Cardiac septum (tissue), 1 donor: ENCODE data around the gene ARHGAP22. TPM values are rescaled to one million over a fixed set of nuclear protein-coding genes. Genes with fewer than 3 reads are reported as not detected.

ENCODE experiments used
- DNase-seq: peaks from one replicate; pipeline ENCODE4 v3.0.0-alpha.2; 2020; ENCODE audit warnings: low spot score
- intact Hi-C: fragments of 100-400 bp; cut with DNase I; formaldehyde crosslinking; loops from one replicate; pipeline ENCODE4 v1.14.0; 2022
- total RNA-seq: library from RNA; stranded (reverse); fragmentation: NEBNext Ultra II Directional; extraction: Animal tissue kit (Norgen Biotek cat#: 25700); gene quantifications from one replicate; pipeline ENCODE4 v1.2.1, GENCODE V29; 2021
- donor health status: DM: no; HTN: no; CAD: no.

The ARHGAP22 gene
- total RNA-seq, 1 donor from 2014 or later: 4.4 TPM

DNA sequence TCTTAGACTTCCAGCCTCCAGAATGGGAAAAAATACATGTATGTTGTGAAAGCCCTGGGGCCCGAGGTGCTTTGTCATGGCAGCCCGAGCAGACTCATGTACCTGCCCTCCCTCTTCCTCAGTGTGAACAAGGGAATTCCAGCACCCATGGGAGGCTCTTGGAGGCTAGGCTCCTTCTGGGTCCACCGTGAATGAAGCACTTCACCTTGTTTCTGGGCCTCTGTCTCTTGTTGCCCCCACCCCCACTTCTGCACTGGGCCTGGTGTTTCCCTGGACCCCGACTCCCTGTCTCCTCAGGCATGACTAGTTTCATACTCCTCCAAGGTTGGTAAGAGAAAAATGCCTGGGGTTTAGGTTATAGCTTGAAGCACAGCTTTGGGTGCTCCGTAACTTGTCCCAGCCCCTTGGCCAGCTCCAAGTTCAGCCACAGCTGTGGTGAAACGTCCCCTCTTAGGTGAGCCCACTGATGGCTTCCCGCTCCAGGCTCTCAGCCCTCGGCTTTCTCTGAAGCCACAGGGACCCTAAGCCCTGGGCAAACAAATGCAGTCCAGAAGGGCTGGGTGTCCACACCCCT lies 30.2 kb upstream of the ARHGAP22 start:
- DNase-seq: no peak
- intact Hi-C loops: no loop called here

DNA sequence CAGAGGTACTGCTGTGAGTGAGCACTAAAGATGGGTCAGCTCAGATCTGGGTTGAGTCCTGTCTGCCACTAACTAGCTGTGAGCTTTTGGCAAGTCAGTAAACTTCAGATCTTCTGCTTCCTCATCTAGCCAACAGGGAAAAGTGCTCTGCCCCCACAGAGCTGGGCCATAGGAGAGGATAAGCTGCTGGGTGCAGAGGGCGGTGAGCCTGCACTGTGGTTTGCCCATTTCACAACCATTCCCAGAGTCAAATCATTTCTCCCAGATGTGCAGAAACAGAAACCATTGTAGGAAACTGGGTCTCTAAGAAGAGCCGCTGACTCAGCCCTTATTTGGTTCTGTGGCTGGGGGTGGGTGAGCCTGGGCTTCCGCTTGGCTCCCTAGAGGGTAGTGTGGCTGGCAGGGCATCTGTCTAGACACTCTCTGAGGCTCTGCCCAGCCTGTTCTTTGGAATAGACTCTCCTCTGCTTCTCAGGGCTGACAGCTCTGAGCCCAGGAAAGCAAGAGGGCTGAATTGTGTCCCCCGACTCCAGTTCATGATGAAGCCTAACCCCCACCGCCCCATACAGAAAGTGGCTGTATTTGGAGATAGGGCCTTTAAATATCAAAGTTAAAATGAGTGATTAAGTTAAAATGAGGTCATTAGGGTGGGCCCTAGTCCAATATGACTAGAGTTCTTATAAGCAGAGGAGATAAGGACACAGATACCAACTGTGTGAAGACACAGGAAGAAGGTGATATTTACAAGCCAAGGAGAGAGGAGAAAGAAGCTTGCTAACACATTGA lies 29.5 kb upstream of the ARHGAP22 start:
- DNase-seq: peak; percentile 78
- intact Hi-C loops: no loop called here

DNA sequence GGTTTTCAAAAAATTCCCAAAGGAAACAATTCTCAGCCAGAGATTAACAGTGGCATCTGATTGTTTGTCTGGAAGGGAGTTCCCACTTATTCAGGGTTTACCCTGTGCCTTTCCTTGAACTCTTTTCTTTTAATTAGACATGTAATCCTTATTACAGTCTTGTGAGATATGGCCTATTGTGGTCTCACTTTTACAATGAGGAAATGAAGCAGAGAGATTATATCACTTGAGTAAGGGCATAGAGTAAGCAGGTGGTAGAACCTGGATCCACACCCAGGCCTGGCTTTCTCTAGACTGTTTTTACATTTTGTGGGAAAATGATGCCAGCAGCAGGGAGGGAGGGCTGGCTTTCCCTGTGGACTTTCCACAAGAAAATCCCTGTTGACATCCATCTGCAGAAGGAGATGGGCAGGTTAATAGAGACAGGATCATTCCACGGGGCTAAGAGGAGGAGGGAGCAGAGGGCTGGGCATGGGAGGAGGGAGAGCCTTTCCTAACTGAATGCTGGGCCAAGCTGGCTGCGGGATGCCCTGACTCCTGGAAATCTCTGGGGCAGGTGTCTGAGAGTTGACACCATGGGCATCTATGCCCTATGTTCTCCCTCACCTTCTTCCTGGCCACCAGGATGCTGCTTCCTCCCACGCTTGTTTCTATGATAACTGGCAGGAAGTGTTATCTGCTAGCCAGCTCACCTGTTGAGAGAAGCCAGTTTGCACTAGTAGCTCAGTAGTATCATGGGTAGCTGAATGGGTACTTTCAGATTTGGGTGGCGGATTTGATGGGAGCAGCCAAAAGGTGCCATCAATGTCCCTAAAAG lies 28.7 kb upstream of the ARHGAP22 start:
- intact Hi-C loops: no loop called here
- no peak for DNase-seq

DNA sequence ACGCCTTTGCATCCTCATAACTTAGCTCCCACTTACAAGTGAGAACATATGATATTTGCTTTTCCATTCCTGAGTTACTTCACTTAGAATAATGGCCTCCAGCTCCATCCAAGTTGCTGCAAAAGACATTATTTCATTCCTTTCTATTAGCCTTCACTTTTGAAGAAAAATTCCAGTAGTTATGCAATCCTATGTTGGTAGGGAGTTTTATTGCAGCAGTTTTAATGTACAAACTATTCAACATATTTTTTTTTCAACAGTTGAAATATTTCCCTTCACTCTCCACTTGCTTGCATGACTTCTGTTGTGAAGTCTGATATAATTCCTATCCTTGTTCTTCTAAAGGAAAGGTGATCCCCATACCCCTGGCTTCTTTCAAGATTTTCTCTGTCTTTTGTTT lies 27.3 kb upstream of the ARHGAP22 start:
- no peak for DNase-seq
- intact Hi-C loops: no loop called here

DNA sequence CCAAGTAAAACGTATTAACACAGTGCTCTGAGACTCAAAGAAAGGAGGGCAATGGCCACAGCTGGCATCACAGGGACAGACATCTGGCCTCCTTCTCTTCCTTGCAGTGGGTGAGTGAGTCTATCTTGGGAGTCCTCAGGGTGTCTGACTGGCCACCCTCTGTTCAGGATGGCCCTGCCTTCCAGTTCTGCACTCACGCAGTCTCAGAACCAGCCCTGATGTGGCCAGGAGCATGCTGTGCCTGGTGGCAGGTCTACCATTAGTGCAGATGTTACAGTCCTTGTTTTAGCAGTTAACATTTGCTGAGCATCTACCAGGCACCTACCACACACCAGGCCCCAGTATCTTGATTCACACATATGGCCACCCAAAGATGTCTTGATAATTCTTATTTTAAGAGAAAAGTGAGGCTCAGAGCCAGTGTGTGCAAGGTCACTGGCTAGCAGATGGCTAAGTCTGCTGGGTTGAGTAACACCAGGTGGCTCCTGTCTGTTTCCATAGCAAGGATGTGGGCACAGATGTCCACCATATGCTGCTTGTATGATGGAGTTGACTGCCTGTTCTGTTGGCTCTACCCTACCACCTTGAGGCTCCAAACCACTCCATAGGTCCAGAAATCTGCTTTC lies 23.2 kb upstream of the ARHGAP22 start:
- intact Hi-C loops: no loop called here
- DNase-seq: no peak

DNA sequence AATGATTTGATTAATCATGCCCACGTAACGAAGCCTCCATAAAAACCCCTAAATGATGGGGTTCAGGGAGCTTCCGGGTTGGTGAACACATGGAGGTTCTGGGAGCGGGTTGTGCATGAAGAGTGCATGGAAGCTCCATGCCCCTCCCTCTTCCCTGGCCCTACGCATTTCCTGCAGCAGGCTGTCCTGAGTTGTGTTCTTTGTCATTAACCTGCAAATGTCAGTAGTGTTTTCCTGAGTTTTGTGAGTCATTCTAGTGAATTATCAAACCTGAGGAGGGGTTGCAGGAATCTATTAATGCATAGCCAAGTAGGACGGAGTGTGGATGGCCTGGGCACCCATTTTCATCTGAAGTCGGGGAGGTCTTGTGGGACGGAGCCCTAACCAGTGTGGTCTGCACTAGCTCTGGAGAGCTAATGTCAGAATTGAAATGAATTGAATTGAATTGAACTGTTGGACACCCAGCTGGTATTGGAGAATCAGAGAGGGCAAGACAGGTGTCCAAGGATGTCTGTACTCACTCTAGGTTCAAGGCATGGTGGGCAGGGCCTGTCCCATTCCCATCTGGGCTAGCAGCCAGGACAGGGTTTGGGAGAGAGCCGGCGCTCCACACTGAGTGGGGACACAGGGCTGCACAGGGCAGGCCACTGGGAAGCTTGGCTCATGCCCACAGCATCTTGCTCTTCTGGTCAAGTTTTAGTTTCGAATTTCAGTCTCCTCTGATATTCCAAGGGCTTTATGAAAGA lies 22.3 kb upstream of the ARHGAP22 start:
- intact Hi-C loops: no loop called here

DNA sequence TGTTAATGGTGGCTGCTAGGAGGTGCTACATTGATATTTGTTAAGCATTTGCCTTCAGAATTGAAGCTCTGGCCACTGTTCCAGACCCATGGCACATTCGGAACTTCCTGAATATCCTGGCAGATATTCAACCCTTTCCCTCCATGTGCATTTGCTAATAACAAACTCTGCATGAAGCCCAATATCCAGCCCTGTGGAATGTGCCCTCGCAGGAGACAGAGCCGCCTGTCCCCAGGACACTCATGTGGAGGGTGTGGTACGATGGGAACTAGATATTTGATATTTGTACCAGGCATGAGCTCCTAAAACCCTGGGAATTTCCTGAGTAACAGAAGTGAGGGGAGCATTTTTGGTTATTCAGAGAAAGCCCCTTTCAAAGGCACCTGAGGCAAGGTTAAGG lies 21.6 kb upstream of the ARHGAP22 start:
- DNase-seq: no peak
- intact Hi-C loops: no loop called here

More for the DNA sequence above, 22.3 kb upstream of the ARHGAP22 start:
- peak; percentile 63 for DNase-seq

DNA sequence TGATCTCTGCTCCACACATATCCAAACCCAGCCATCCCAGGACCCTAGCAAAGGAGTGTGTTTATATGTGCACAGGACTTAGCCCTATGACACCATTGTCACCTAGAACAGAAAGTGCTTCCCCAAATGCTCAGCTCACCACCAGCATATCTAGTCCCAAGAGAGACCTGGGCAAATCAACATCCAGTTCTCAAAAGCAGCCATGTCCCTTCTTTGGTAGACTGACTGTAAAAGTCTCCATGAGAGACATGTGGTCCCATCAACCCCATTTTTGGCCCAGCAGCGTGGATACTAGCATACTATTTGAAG lies 20.9 kb upstream of the ARHGAP22 start:
- DNase-seq: no peak
- intact Hi-C loops: no loop called here

DNA sequence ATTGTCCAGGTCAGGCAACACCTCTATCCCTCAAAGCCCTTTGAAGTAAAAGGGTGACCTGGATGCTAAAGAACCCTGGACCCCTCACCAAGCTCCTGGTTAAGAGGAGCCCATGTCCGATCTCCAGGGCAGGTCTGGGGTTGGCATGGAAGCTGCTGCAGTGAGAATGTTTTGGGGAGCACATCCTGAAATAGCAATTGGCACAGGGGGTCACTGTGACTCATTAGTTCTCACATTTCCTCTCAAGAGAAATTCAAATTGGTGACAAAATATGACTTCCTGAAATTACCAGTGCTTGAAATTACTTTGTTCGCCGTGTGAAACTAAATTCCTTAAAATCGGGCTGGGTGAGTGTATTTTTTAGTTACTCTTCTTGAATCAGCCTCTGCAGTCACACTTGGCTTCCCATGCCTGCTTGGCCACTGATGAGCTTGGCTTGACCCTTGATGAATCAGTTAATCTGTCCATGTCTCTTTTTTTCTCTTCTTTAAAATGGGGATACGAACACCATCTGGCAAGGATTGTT lies 18.8 kb upstream of the ARHGAP22 start:
- intact Hi-C loops: no loop called here
- DNase-seq: peak; percentile 43

DNA sequence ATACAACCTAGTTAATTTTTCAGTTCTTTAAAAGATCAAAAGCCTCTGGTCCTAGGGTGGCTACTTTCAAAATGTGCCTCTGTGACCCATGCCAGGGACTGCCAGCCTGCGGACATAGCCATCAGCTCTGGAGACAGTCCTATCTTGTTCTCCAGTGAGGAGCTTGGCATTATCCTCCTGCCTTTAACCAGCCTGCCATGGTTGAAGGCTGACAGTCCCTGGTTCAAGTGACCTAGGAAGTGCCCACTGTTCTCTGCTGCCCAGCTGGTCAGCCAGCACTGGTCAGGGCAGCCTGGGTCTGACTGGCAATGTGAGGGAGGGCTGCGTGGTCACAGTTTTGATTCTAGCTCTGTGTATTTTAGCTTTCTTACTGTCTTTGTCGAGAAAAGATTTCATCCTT lies 18.1 kb upstream of the ARHGAP22 start:
- intact Hi-C loops: no loop called here
- DNase-seq: no peak

DNA sequence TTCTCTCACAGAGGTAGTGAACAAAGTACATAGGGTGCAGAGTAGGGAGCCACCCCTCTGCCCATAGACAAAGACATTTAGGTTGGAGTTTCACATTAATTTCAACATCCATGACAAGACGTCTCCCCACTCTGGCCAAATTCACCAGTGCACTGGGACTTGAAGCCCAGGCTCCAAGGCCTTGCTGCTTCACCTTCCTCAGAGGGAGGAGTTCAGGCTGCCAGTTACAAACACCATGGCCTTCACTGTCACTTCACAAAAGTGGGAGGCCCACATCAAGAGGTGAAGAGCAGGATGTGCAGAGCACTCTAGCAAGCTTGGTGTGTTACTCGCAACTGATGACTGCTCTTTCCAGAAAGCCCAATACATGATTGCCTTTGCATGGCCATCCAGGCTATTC lies 15.8 kb upstream of the ARHGAP22 start:
- intact Hi-C loops: no loop called here
- DNase-seq: peak; percentile 47

DNA sequence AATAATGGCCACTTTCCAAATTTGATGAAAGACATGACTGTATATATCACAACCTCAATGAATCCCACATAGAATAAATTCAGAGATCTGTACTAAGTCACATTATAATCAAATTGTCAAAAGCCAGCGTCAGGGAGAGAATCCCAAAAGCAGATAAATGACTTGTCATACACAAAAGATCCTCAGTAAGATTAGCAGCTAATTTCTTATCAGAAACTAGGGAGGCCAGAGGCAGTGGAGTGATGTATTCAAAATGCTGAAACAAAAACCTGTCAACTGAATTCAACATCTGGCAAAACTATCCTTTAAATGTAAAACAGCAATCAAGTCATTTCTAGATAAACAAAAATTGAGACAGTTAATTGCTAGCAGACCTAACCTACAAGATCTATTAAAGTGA lies 11.6 kb upstream of the ARHGAP22 start:
- intact Hi-C loops: no loop called here
- no peak for DNase-seq

DNA sequence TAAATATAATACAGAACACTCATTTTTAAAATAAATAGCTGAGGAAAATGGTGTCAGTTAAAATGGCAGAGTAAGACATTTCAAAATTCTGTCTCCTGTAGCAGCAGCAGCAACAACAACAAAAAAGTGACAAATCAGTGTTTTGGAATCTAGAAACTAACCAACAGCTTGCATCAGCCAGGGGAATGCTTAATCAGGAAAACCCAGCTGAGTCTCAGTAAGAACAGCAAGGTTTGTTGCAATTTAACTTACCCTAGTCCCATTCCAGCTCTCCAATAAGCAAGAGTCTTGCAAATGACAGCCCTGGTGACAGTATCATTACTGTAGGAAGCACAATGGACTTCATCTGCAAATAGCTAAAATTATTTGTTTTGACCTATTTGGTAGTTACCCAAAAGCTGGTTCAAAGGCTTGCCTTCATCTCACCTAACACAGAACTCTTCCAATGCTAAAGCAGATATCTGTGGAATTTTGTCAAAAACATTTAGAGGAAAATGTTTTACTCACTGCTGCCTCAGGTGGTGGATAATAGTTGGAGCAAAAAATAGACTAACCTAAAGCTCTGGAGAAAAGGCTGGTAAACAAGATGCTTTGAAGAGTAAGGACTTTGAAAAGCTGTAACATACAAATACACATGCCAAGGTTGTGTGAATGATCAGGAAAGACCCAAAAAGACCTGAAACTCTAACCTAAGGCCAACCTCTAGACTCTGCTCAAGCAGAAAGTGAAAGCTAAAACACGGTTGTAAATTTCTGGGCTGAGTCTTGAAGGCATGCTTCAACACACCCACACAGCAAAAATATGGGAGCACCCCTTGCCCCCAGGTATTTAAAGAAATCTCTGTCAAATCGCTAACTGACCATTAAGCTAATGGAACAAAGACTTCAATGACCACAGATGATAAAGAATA lies 9.9 kb upstream of the ARHGAP22 start:
- DNase-seq: no peak
- intact Hi-C loops: no loop called here

DNA sequence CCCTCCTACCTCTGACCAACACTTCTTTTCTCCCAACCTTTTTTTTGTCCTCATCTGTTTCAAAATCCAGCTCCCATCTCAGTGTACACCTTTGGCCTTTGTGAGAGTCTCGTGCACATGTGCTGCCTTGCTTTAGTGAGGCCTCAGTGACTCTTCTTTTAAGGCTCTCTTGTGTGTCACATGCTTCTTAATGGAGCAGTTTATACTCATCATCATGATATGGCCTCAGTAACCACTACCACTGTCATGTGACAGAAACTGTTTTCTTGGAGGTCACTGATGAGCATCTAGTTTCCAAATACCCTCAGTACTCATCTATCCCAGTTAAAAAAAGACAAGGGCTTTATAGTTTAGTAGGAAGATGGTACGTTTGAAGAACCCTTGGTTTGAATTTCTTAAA lies 8.1 kb upstream of the ARHGAP22 start:
- DNase-seq: no peak
- intact Hi-C loops: no loop called here

DNA sequence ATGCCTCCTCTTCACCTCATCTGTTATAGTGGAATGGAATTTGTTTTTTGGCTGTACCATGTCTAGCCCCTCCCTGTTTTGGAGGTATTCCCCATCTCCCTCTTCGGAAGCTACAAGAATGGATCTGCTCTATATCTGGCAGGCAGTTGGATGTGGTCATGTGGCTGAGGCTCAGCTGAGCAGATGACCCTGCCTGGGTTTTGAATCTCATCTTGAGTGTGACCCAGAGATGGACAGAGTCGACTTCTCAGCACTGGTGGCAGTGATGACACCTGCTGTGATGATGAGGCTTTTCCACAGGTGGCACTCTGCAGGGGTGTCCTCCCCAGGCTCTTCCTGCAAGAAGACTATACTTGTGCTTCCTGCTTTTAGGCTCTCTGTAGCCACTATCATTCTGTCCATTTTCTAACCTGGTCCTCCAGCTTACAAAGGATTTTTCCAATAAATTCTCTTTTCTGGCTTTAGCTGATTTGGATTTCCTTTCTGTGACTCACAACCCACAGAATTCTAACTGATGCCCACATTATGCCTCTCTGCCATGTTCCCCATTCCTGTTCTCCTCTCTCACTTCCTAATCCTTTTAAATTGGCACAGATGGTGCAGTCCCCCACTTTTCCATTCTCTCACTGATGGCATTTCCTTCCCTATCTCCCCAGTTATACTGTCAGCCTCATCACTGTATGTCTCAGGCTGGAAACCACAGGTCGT lies 7.5 kb upstream of the ARHGAP22 start:
- peak; percentile 41 for DNase-seq
- intact Hi-C loops: no loop called here

DNA sequence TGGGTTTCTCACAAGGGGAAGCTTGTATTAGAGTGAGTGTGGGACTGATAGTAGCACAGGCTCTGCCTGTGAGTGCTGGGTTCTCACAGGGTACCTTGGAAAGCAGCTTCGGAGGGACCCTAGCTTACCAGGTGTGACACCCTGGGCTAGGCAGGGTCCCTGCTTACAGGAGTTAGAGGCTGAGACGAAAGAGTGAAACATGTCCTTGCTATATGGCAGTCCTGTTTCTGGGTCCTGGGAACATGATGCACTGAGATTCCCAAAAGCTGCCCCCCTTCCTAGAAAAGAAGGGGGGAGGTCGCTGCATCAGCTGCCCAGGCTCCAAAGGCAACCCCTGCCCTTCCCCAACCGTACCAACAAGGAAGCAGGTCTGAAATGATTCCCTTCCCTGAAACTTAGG lies 6.3 kb upstream of the ARHGAP22 start:
- intact Hi-C loops: no loop called here
- no peak for DNase-seq

DNA sequence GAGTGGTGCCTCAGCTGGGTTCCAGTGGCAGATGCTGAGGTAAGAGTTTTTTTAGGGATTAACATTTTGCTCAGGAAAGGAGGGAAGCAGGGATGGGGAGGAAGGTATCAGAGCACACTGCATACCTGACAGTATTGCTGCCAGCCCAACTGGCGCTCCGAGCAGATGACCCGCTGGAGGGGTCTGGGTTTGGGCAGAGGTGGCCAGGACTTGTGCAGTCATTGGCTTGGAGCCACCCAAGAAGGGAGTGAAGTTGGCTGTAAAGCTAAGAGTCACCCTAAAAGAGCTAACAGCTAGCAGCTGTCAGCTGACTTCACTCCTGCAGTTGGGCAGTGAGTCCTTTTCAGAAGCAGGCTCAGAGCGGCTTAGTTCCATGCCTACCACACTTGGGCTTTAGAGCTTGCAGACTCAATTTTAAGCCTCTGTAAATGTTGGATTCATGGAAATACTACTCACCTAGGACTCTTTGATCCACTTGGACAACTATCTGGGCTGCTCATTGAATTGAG lies 5.8 kb upstream of the ARHGAP22 start:
- intact Hi-C loops: no loop called here
- peak; percentile 35 for DNase-seq
